NCI-H1092 treated with DMSO at 0.1 percent for 48 hours (cell line): ENCODE data around the gene UBA3.
A peak's percentile ranks its signal among the peaks of the same experiment; 100 is the strongest.

ENCODE experiments used
- DNase-seq: peaks from one replicate; lab custom pipeline; 2025; lab: John Stamatoyannopoulos, UW

Gene UBA3

DNA sequence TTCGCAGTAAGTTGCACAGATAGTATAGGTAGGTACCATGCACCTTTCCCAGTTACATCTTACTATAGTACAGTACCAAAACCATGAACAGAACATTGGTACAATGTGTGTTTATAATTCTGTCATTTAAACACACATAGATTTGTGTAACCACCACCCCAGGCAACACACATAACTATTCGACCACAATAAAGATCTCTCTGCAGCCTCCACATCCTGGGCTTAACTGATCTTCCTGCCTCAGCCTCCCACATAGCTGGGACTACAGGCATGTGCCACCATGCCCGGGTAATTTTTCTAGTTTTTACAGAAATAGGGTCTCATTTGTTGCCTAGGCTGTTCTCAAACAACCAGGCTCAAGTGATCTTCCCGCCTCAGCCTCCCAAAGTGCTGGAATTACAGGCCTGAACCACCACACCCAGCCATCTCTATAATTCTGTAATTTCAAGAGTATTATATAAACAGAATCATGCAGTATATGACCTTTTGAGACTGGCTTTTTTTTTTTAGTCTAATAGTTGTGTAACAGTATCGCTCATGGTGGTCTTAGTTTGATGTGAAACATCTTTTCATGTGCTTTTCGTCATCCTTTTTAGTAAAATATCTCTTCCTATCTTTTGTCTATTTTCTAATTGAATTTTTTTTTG is 14.7 kb downstream of the UBA3 start:
- no peak for DNase-seq

DNA sequence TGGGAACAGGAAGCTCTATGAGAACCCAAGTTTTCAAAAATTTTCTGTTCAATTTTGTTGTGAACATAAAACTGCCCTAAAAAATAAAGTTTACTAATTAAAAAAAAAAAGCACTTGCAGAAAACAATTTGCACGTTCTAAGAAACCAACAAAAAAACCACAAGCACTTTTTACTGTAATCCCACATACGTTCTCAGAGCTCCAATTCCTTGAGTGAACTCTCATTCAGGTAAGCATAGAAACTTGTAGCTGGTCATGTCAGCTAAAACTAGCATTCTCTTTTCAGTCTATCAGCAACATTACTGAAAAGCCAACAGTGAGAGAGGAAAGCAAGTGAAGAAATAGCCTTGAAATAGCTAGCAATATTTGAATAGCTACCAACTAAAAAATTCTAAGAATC is 16.5 kb downstream of the UBA3 start:
- DNase-seq: no peak

DNA sequence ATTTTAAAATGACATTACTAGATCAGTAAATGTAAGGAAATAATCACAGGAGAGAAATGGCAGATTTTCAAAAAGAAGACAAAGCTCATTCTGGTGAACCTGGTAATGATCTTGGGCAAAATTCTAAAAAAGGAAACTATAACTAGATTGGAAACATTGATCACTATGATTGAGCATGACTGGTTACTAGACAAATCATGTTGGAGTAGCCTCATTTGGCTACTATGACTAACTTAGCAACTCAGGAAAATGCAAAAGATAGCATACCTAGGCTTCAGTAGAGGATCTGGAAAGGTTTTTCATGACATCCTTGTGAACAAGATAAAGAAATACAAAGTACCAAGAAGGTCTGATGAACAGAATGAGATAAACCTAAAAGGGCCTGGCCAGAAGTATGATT is 20.5 kb downstream of the UBA3 start:
- DNase-seq: no peak

DNA sequence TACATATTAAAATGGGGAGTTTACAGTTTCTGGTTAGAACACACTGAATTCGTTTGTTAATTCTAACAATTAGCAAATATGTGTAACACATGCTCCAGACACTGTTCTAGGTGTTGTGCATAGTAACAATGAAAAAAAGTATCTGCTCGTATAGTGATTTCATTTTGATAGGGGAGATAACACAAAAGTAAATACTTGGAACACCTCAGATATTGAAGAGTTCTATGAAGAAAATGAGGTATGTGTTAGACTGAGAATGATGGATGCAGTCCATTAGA is 21.3 kb downstream of the UBA3 start:
- DNase-seq: no peak

DNA sequence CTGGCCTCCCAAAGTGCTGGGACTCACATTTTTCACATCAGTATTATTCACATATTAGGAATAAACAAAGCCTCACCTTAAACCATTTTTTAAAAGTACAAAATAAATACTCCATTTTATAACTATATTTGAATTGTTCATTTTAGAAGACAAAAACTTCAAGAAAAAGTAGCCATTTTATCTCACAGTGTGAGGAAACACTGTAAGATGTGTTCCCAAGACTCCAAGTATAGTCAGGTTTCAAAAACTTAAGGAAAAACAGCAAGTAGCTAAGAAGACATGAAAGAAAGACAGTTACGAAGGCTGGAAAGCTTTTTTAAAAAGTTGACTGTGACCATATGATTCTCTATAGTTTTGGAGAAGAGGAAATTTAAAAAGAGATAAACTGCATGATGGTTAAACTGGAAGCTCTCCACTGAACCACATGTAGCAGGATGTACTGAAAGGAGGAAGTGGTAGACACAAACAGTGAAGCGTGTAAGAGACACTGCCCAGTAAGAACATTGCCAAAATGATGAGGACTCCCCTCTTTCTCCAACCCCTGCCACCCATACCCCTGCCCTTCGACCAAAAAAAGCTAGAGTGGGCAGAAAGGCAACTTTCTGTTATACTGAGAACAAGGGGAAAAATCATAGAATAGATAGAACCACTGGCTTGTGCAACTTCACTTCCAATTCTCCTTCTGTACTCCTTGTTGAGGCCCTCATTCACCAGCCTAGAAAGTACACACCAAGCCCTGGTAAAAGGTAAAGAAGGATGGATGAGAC is 21.8 kb downstream of the UBA3 start:
- DNase-seq: no peak

DNA sequence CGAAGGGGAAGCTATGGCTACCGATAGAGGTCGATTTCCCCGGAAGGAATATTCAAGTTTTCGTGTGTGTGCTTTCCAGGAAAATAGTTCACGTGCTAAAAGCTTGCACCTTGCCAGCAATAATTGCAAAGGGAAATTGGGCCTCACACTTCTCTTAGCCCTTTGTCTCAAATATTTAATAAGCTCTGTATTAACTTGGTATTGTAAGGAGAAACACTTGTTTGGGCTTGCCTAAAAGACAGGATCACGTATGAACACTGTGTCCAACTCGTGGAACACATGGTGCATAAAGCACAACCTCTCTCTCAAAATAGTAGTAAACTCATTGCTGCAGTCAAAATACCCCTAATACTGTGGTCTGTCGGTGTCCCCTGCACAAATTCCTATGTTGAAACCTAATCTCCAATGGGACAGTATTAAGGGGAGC is 27.7 kb downstream of the UBA3 start:
- no peak for DNase-seq

DNA sequence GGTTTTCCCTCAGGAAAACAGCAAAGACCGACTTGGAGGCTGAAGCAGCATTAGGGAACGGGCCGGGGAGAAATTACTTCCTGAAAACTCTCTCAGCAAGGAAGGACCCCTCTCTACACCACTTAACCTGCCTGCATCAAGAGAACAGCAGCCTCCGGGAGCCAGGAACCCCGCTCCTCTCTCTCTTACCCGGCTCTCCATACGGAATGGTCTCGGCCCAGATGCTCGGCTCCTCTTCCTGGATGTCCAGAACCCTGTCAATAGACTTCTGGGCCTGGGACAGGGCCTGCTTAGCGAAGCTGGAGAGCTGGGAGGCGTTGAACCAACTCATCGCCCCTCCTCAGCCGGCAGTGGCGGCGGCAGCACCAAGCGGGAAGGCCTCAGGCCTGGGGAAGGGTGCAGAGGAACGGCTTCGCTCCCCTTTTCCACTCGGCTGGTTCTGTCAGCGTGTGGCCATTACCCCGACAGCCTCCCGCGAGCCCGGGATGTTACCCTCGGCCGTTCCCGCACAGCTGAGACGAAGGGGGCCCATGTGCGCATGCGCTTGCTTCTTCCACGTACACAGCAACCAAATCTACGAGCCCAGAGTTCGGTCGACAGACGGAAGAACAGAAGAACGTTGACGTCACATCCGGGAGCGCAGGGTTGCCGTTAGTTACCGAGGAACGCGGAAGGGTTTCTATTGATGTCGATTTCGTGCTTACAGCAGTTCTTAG is 28.3 kb downstream of the UBA3 start, which contains the start of gene TMF1:
TSS of gene TMF1 (minus strand) at position 578 of the 716 bp plus-strand sequence. CDS start at position 331, 247 bp downstream.
- DNase-seq: no peak

GRCh38 chr3:69048990-69049389 is 31.2 kb downstream of the UBA3 start:
- no peak for DNase-seq

- no peak for DNase-seq
These were observed 35.6 kb downstream of the UBA3 start for GRCh38 chr3:69044608-69045007.

- no peak for DNase-seq
These were observed 46.7 kb downstream of the UBA3 start for GRCh38 chr3:69033470-69033869.

- no peak for DNase-seq
These were observed 47.4 kb downstream of the UBA3 start for GRCh38 chr3:69032737-69033136.

DNA sequence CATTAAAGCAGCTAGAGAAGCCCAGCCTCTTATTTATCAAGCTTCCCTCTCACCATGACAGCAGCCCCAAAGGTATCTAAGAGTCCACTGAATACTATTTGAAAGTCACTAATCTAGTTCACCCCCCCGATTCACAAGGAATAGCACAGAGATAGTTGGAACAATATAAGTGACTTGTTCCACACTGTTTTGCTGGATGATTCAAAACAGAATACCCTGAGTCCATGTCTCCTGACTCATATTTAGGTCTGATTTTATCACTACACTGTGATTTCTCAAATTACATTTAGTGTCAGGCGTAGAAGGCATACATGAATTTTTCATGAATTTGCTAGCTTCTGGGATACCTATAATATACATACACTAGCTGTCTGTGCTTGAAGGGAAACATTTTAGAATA is 48.0 kb downstream of the UBA3 start:
- no peak for DNase-seq

GRCh38 chr3:69031635-69032034 is 48.5 kb downstream of the UBA3 start:
- no peak for DNase-seq

GRCh38 chr3:69020857-69021256 is 59.3 kb downstream of the UBA3 start:
- no peak for DNase-seq

DNA sequence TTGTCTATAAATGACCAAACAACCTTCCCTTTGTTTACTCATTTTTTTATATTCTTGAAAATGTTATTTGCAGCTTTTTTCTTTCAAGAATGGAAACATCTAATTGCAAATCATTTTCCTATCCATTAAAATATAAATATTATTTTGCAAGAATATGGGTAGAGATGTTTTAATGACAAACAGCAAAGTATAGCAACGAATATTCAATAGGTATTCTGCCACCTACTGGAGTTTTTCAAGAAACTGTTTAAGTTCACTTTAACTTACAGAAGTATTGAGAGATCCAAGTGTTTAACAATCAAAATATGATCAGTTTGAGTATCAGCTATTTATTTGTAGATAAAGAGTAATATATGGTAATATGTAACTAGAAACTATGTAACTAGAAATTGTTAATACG is 59.7 kb downstream of the UBA3 start:
- no peak for DNase-seq

DNA sequence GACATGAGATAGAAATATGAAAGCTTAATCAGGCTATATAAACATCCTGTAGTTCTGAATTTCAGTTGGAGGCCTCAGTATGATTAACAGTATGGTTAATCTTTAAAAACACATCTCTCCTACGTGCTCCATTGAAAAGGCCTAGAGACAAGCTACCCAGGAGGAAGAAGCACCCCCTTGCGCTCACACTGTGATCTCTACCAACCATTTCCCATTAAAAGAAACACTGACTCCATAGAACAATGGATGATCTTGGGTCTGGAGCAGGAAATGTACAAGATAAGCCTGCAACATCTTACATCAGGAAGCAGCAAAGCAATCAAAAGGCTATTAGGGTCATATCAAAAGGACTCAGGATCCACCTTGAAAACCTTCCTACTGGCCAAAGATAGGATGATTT is 63.3 kb downstream of the UBA3 start:
- DNase-seq: no peak

- no peak for DNase-seq
These were observed 64.1 kb downstream of the UBA3 start for GRCh38 chr3:69016102-69016501.

- no peak for DNase-seq
These were observed 66.1 kb downstream of the UBA3 start for GRCh38 chr3:69014022-69014580.

DNA sequence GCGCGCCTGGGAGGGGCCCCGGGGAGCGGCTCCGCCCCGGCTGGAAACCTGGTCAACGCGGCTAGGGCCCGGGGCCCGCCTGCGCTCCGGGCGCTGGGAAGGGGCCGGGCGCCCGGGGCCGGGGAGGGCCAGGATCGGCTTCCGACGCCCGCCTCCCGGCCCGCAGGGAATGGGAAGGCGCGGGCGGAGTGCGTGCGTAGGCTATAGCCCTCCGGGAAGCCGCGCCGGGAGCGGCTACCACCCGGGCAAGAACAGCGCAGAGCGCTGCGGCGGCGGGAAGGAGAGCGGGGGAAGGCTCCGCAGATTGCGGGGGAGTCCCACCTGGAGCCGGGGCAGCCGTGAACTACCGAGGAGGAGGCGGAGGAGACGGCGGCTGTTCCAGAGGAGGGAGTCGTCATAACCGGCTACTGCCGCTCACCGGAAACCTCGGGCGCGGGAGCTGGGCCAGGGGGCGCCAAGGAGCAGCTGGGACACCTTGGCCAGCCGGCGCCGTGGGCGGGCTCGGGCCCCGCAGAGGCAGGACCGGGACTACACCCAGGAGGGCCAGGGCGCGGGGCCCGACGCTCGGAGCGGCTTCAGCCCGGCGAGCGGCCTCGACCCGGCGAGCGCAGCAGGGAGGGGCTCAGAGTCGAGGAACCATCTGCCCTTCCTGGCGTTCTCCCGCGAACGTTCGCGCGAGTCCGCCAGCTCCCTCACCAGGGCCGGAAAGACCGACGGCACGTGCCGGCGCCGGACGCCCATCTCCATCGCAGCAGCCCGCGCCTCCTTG is 66.7 kb downstream of the UBA3 start, which contains the start of gene EOGT:
TSS of gene EOGT (minus strand) at position 432 of the 769 bp plus-strand sequence. CDS start 3,838 bp downstream, outside the sequence.
- DNase-seq: peak; percentile 40

DNA sequence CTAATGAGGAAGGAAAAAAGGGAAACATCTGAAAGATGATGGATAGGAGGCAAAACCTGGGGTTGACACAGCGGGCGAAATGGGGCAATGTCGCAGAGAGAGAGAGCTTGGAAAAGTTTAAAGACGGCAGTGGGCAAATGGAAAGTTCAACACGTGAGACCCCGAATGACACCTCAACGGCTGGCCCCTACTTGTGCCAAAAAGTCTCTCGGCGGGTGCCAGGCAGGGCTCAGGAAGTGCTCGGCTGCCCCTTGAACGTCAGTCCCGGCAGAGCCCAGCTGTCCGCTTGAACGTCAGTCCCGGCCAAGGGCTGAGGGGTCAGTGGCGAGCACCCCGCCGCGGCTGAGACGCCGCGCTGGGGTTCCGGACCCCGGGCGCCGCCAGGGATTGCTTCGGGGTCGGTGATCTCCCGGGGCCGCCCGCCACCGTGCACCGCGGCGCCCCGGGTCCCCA is 67.3 kb downstream of the UBA3 start:
- peak; percentile 1 for DNase-seq

DNA sequence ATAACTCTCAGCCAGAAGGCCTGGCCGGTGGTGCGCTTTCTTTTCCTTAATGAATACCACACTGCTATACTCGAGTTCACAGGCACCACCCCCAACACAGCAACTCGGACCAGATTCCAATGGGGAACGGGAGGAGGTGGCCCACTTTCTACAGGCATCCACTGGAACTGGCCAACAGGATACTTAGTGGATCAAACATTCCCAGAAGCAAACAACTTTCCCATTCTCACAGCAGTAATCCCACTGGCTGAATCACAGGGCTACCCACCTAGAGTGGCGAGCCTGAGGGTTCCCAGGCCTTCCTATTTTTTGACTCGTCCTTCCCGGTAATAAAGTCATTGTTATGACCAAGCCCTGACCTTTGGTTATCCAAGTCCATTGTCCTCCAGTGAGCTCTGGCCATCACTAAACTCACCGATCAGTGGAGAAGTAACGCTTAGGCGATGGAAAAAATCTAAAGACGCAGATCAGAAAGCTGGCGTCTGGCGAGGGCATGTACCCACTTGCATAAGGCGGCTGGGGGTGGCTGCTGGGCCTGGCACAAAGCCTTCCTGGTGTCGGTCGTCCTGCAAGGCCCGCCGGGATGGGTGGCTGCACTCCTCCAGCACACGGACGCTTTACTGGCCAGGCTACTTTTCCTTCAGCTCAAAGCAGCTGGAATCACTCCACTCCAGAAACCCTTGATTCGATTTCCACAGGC is 67.9 kb downstream of the UBA3 start:
- no peak for DNase-seq
